ENCODE data around the gene PDXDC1.
"Not testable (repeated sequence)": the region's sequence is repeated elsewhere in the genome, so short reads cannot be mapped to it uniquely, and the experiment has no call there.

The PDXDC1 gene

GRCh38 chr16:15037003-15037402 is 62.2 kb downstream of the PDXDC1 start:
- no peak for DNase-seq (ENCODE audit: low spot score)
- TF ChIP-seq CTCF (IDR thresholded peaks at IDR 0.05), result no peak
- H3K4me3 ChIP-seq, result no peak overlapping the region
- no peak overlapping the region for H3K27ac ChIP-seq

DNA sequence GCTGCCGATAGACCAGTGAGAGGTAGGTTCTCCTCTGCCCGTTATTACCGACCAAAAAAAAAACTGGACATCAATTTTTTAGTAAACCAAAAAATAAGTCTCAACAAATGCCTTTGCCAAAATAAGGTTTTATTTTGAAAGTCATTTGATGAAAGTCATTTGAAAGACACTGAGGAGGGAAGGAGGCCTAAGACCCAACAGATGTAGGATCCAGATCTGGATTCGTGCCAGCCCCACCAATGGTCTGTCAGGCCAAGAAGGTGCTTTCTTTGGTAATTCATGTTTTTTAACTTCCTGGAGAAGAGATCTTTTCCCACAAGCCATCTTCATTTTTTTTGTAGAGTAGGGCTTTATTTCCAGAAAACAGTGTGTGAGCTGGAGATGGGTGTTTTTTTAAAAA is 62.9 kb downstream of the PDXDC1 start:
- DNase-seq (ENCODE audit: low spot score), result no peak

GRCh38 chr16:15038689-15039088 is 63.9 kb downstream of the PDXDC1 start:
- Histone ChIP-seq H3K4me3 (no peak overlapping the region), H3K27ac (no peak overlapping the region)
- no peak for DNase-seq (ENCODE audit: low spot score)
- TF ChIP-seq CTCF (IDR thresholded peaks at IDR 0.05), result no peak

More for the DNA sequence above, 62.9 kb downstream of the PDXDC1 start:
- no peak for TF ChIP-seq CTCF (IDR thresholded peaks at IDR 0.05)
- Histone ChIP-seq H3K4me3 (no peak overlapping the region), H3K27ac (no peak overlapping the region)

DNA sequence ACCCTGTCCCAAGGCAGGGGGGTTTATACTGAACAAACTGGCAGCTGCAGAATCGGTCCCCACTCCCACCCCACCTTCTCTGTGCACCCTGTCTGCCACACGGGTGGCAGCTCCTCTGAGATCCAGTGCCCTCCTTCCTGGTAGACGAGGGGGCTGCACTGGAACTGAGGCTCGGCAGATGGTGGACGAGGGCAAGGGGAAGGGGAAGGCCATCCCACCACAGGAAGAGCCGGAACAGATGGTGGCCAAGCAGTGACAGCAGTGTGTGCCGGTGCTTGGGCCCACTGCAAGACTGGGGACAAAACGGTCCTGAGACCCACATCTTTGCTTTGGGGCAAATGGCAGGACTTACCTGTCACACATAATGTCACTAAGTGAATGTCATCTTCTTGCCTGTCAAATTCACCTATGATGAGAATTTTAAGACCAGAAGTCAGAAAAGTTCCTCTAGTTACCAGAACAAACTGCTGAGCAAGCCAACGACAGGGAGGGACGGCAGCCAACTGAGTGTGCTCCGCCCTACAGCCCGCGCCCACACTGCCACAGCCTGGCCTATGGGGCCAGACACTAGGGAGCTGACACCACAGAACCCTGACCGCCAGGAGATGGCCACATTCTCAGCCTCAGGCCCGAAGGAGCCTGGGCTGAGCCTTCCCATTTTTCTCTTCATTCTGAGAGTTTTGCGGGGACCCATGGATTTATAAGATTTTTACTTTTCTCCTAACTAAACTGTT is 66.6 kb downstream of the PDXDC1 start:
- Histone ChIP-seq H3K27ac (peak overlapping the region; percentile 42 to 75), H3K4me3 (no peak overlapping the region)
- peak; percentile 87 for DNase-seq (ENCODE audit: low spot score)
- TF ChIP-seq CTCF (IDR thresholded peaks at IDR 0.05), result no peak

DNA sequence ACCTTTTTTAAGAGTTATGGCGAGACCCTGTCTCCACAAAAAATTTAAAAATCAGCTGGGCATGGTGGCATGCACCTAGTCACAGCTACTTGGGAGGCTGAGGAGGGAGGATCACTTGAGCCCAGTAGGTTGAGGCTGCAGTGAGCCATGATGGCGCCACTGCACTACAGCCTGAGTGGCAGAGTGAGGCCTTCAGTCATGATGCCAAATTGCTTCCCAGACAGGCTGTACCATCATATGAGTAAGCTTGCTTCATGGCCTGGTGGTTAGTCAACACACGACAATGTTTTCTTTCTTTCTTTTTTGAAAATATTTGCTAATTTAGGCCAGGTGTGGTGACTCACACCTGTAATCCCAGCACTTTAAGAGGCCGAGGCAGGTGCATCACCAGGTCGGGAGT is 68.5 kb downstream of the PDXDC1 start:
- Histone ChIP-seq H3K27ac (no peak overlapping the region), H3K4me3 (no peak overlapping the region)
- DNase-seq (ENCODE audit: low spot score), result no peak
- no peak for TF ChIP-seq CTCF (IDR thresholded peaks at IDR 0.05)

- no peak for TF ChIP-seq CTCF (IDR thresholded peaks at IDR 0.05)
- Histone ChIP-seq H3K27ac (no peak overlapping the region), H3K4me3 (no peak overlapping the region)
- DNase-seq (ENCODE audit: low spot score), result no peak
Measured at GRCh38 chr16:15044286-15044685, 69.5 kb downstream of the PDXDC1 start.

- DNase-seq (ENCODE audit: low spot score), result peak; percentile 14
Measured at GRCh38 chr16:15045270-15045669, 70.4 kb downstream of the PDXDC1 start.

More at GRCh38 chr16:15045270-15045669, 70.4 kb downstream of the PDXDC1 start:
- H3K27ac ChIP-seq, H3K4me3 ChIP-seq: not testable (repeated sequence)

All from coronary artery (tissue), 2 donors.